ENCODE results near the gene MICA.

MICA gene

GRCh38 chr6:31418251-31418650, 14.9 kb downstream of the MICA start:
- Histone ChIP-seq H3K9me3 (no peaks in the 10 kb centered on the region), H3K27ac (no peak overlapping the region)

GRCh38 chr6:31419842-31420241, 16.4 kb downstream of the MICA start:
- H3K27ac ChIP-seq, result no peak overlapping the region
- TF ChIP-seq CTCF (IDR thresholded peaks at IDR 0.05), result no peak
- H3K4me1 ChIP-seq (ENCODE audit: control insufficient read depth in 1 of 2, insufficient read depth in 1 of 2, low read depth in 1 of 2, low read length in 1 of 2), result no peaks in the 10 kb centered on the region
- no peaks in the 10 kb centered on the region for H3K9me3 ChIP-seq
- peaks cover 21% of the 10 kb centered on the region for H3K36me3 ChIP-seq
- peaks cover 46% of the 10 kb centered on the region for H3K27me3 ChIP-seq
- H3K4me3 ChIP-seq (ENCODE audit: low read depth in 1 of 2, low read length in 1 of 2), result no peak overlapping the region

More at GRCh38 chr6:31418251-31418650, 14.9 kb downstream of the MICA start:
- Histone ChIP-seq H3K36me3 (peaks cover 30% of the 10 kb centered on the region), H3K4me3 (ENCODE audit: low read depth in 1 of 2, low read length in 1 of 2) (no peak overlapping the region), H3K4me1 (ENCODE audit: control insufficient read depth in 1 of 2, insufficient read depth in 1 of 2, low read depth in 1 of 2, low read length in 1 of 2) (peaks cover 0 to 6% of the 10 kb centered on the region in 2 experiments), H3K27me3 (peaks cover 32% of the 10 kb centered on the region)
- no peak for TF ChIP-seq CTCF (IDR thresholded peaks at IDR 0.05)

GRCh38 chr6:31420546-31420945, 17.2 kb downstream of the MICA start:
- no peaks in the 10 kb centered on the region for H3K4me1 ChIP-seq (ENCODE audit: control insufficient read depth in 1 of 2, insufficient read depth in 1 of 2, low read depth in 1 of 2, low read length in 1 of 2)

GRCh38 chr6:31422587-31422986, 19.2 kb downstream of the MICA start:
- Histone ChIP-seq H3K27ac (no peak overlapping the region), H3K4me3 (ENCODE audit: low read depth in 1 of 2, low read length in 1 of 2) (no peak overlapping the region), H3K27me3 (peaks cover 69% of the 10 kb centered on the region), H3K36me3 (no peaks in the 10 kb centered on the region), H3K9me3 (no peaks in the 10 kb centered on the region), H3K4me1 (ENCODE audit: control insufficient read depth in 1 of 2, insufficient read depth in 1 of 2, low read depth in 1 of 2, low read length in 1 of 2) (no peaks in the 10 kb centered on the region)
- TF ChIP-seq CTCF (IDR thresholded peaks at IDR 0.05), result no peak

More at GRCh38 chr6:31420546-31420945, 17.2 kb downstream of the MICA start:
- no peak for TF ChIP-seq CTCF (IDR thresholded peaks at IDR 0.05)
- Histone ChIP-seq H3K4me3 (ENCODE audit: low read depth in 1 of 2, low read length in 1 of 2) (no peak overlapping the region), H3K27ac (no peak overlapping the region), H3K9me3 (no peaks in the 10 kb centered on the region), H3K27me3 (peaks cover 53% of the 10 kb centered on the region), H3K36me3 (peaks cover 14% of the 10 kb centered on the region)

GRCh38 chr6:31423550-31423949, 20.2 kb downstream of the MICA start:
- no peaks in the 10 kb centered on the region for H3K4me1 ChIP-seq (ENCODE audit: control insufficient read depth in 1 of 2, insufficient read depth in 1 of 2, low read depth in 1 of 2, low read length in 1 of 2)
- H3K27me3 ChIP-seq, result peaks cover 69% of the 10 kb centered on the region
- H3K36me3 ChIP-seq, result no peaks in the 10 kb centered on the region
- no peak overlapping the region for H3K4me3 ChIP-seq (ENCODE audit: low read depth in 1 of 2, low read length in 1 of 2)
- H3K9me3 ChIP-seq, result no peaks in the 10 kb centered on the region
- TF ChIP-seq CTCF (IDR thresholded peaks at IDR 0.05), result no peak
- H3K27ac ChIP-seq, result no peak overlapping the region

Data from neutrophil (primary cell).